Endodermal cell (in vitro differentiated cells): ENCODE results near the gene SPEF2. TPM values are rescaled to one million over a fixed set of nuclear protein-coding genes. Genes with fewer than 3 reads are reported as not detected.

Source experiments
- DNase-seq: peaks from one replicate; pipeline ENCODE4 v3.0.0-alpha.2; 2017
- H3K27ac ChIP-seq: 2 replicates; pipeline ENCODE4 v1.5.1; 2013; ENCODE audit warnings: mild to moderate bottlenecking, low read depth, low read length, moderate library complexity
- H3K27me3 ChIP-seq: 2 replicates; pipeline ENCODE4 v1.6.1; 2013; ENCODE audit warnings: mild to moderate bottlenecking, low read length, moderate library complexity; ENCODE audit not compliant: insufficient read depth, control insufficient read depth, poor library complexity, severe bottlenecking
- H3K36me3 ChIP-seq: 2 replicates; pipeline ENCODE4 v1.7.0; 2013; ENCODE audit warnings: mild to moderate bottlenecking, low read length, moderate library complexity; ENCODE audit not compliant: control insufficient read depth, insufficient read depth
- H3K4me1 ChIP-seq: one replicate; pipeline ENCODE4 v1.7.0; 2013; ENCODE audit warnings: low read length; ENCODE audit not compliant: control insufficient read depth, insufficient read depth
- H3K4me3 ChIP-seq: 2 replicates; pipeline ENCODE4 v1.5.1; 2013; ENCODE audit warnings: mild to moderate bottlenecking, low read length, moderate library complexity
- H3K9ac ChIP-seq: 2 replicates; pipeline ENCODE4 v1.6.1; 2013; ENCODE audit warnings: mild to moderate bottlenecking, low read length, moderate library complexity; ENCODE audit not compliant: poor library complexity, severe bottlenecking; ENCODE audit errors: extremely low read depth
- H3K9me3 ChIP-seq: 2 replicates; pipeline ENCODE4 v1.6.1; 2013; ENCODE audit warnings: mild to moderate bottlenecking, low read length, moderate library complexity; ENCODE audit not compliant: control insufficient read depth
- H3K27ac Mint-ChIP-seq: 2 replicates; pipeline ENCODE4 v1.8.0; 2020; ENCODE audit warnings: mixed read lengths
- H3K27me3 Mint-ChIP-seq: 2 replicates; pipeline ENCODE4 v1.8.0; 2021; ENCODE audit warnings: mild to moderate bottlenecking, mixed read lengths; ENCODE audit not compliant: insufficient read depth
- H3K36me3 Mint-ChIP-seq: 2 replicates; pipeline ENCODE4 v1.8.0; 2020; ENCODE audit warnings: low read depth, mixed read lengths
- H3K4me1 Mint-ChIP-seq: 2 replicates; pipeline ENCODE4 v1.8.0; 2020; ENCODE audit warnings: mixed read lengths
- H3K4me3 Mint-ChIP-seq: 2 replicates; pipeline ENCODE4 v1.8.0; 2020; ENCODE audit warnings: mild to moderate bottlenecking, moderate library complexity, mixed read lengths
- H3K9me3 Mint-ChIP-seq: 2 replicates; pipeline ENCODE4 v1.8.0; 2020; ENCODE audit warnings: mild to moderate bottlenecking, mixed read lengths
- CTCF ChIP-seq: fragments of 200-600 bp; sonication (generic); conservative IDR thresholded peaks from 2 replicates; pipeline ENCODE4 v1.5.0; 2021; ENCODE audit warnings: antibody characterized with exemption, mild to moderate bottlenecking
- WGBS, 2 experiments: methylation state at CpG; one replicate each; pipeline versions ENCODE4 v1.1.5 to v1.1.7; 2013; ENCODE audit warnings: missing lambda C conversion rate in 2 of 2, mixed read lengths in 1 of 2; ENCODE audit not compliant: insufficient coverage in 1 of 2, insufficient read length in 1 of 2; 5-methylcytosine and 5-hydroxymethylcytosine counted together
- total RNA-seq, 2 donors: library from RNA; stranded (reverse); fragmentation: NEBNext Ultra II Directional in 1 of 2; extraction: Animal tissue kit (Norgen Biotek cat#: 25700) in 1 of 2; gene quantifications; 2 replicates in 1 of 2; 3 replicates in 1 of 2; pipeline ENCODE4 v1.2.1, GENCODE V29; 2021

SPEF2 gene
- total RNA-seq, 2 donors from 2014 or later: 3.3 to 4.0 TPM

- TF ChIP-seq CTCF: no peak
- H3K36me3 ChIP-seq: no peaks in the 10 kb centered on the region
- Mint-ChIP-seq H3K36me3 (no peaks in the 10 kb centered on the region), H3K27ac (no peak overlapping the region), H3K9me3 (no peaks in the 10 kb centered on the region), H3K4me3 (no peak overlapping the region), H3K4me1 (no peaks in the 10 kb centered on the region), H3K27me3 (peaks cover 2% of the 10 kb centered on the region)
- H3K27me3 ChIP-seq: no peaks in the 10 kb centered on the region
- no peak for DNase-seq
- H3K9me3 ChIP-seq: no peaks in the 10 kb centered on the region
- H3K9ac ChIP-seq: no peak overlapping the region
- 59 to 74% methylated on average over 4 of the region's 4 CpGs for WGBS, 2 experiments
- H3K4me1 ChIP-seq: no peaks in the 10 kb centered on the region
- H3K27ac ChIP-seq: no peak overlapping the region
- peak overlapping the region; percentile 39 for H3K4me3 ChIP-seq
Measured at GRCh38 chr5:35816881-35817521, 199.3 kb downstream of the SPEF2 start.

GRCh38 chr5:35819026-35819425 is 201.4 kb downstream of the SPEF2 start:
- Mint-ChIP-seq H3K9me3 (no peaks in the 10 kb centered on the region), H3K27me3 (peaks cover 10% of the 10 kb centered on the region), H3K36me3 (no peaks in the 10 kb centered on the region), H3K4me1 (no peaks in the 10 kb centered on the region), H3K27ac (no peak overlapping the region), H3K4me3 (no peak overlapping the region)
- H3K36me3 ChIP-seq: no peaks in the 10 kb centered on the region
- no peak overlapping the region for H3K27ac ChIP-seq
- no peak overlapping the region for H3K9ac ChIP-seq
- DNase-seq: no peak
- 93 to 100% methylated on average over 1 to 2 of the region's 2 CpGs for WGBS, 2 experiments
- no peak for TF ChIP-seq CTCF
- no peaks in the 10 kb centered on the region for H3K9me3 ChIP-seq
- no peaks in the 10 kb centered on the region for H3K27me3 ChIP-seq
- no peak overlapping the region for H3K4me3 ChIP-seq
- no peaks in the 10 kb centered on the region for H3K4me1 ChIP-seq

- Histone ChIP-seq H3K27ac (no peak overlapping the region), H3K9me3 (no peaks in the 10 kb centered on the region), H3K27me3 (no peaks in the 10 kb centered on the region), H3K36me3 (no peaks in the 10 kb centered on the region), H3K9ac (no peak overlapping the region), H3K4me1 (no peaks in the 10 kb centered on the region), H3K4me3 (no peak overlapping the region)
- TF ChIP-seq CTCF: no peak
- Mint-ChIP-seq H3K4me3 (no peak overlapping the region), H3K27me3 (peaks cover 11% of the 10 kb centered on the region), H3K36me3 (no peaks in the 10 kb centered on the region), H3K9me3 (no peaks in the 10 kb centered on the region), H3K27ac (no peak overlapping the region), H3K4me1 (no peaks in the 10 kb centered on the region)
- DNase-seq: no peak
- 83% methylated on average over 1 of the region's 1 CpG; no CpG with 5 or more reads in 1 of the 2 experiments for WGBS, 2 experiments
Measured at GRCh38 chr5:35819668-35820067, 202.0 kb downstream of the SPEF2 start.
